ENCODE measurements around the gene CX3CL1. TPM values are rescaled to one million over a fixed set of nuclear protein-coding genes. Genes with fewer than 3 reads are reported as not detected.
A peak's percentile ranks its signal among the peaks of the same experiment; 100 is the strongest.

Gene CX3CL1
- total RNA-seq, 1 experiment from 2014 or later, result 0.15 TPM

GRCh38 chr16:57422026-57422944 is 50.0 kb downstream of the CX3CL1 start:
- H3K27ac ChIP-seq (ENCODE audit: low read depth, low read length), result no peak overlapping the region
- ChIA-PET CTCF (interaction anchor here (0.8 to 2.1 kb wide), 6 partner anchors 97 to 457 kb away, joined by 3 to 9 read pairs (median 6); no protein-coding TSS in a partner anchor), POLR2A (no interaction called here), RAD21 (ENCODE audit: low non-redundant PET in 1 of 2, low total read pairs in 2 of 2, uncharacterized antibody in 2 of 2, unreplicated experiment in 2 of 2) (interaction anchor here in 1 of 2 experiments (1.2 kb wide), 1 partner anchor 120 kb away, joined by 4 read pairs; no protein-coding TSS in a partner anchor)
- no peaks in the 10 kb centered on the region for H3K36me3 ChIP-seq (ENCODE audit: control insufficient read depth in 1 of 2, insufficient read depth in 2 of 2, low read length in 2 of 2)
- no peaks in the 10 kb centered on the region for H3K27me3 ChIP-seq (ENCODE audit: insufficient read depth, low read length)
- H3K4me3 ChIP-seq (replicated peaks in 1 of 2; ENCODE audit: low read depth in 1 of 2, low read length in 2 of 2), result no peak overlapping the region
- no peaks in the 10 kb centered on the region for H3K9me3 ChIP-seq (ENCODE audit: control insufficient read depth in 1 of 2, insufficient read depth in 1 of 2, low read depth in 1 of 2, low read length in 2 of 2)
- no peaks in the 10 kb centered on the region for H3K9me2 ChIP-seq (ENCODE audit: insufficient read depth)
- no peak overlapping the region for H2AFZ ChIP-seq (ENCODE audit: low read depth, low read length, poor library complexity, severe bottlenecking)
- no TSS peak for BruUV-seq (replicated peaks)
- DNase-seq (ENCODE audit: low read depth, low spot score) (no peak), ATAC-seq (peak; percentile 48)
- TF ChIP-seq ZFX (IDR thresholded peaks at IDR 0.05) (no peak), RAD21 (IDR thresholded peaks at IDR 0.05; ENCODE audit: low read depth) (peak; percentile 82)
- TF ChIP-seq, protein P1, sequence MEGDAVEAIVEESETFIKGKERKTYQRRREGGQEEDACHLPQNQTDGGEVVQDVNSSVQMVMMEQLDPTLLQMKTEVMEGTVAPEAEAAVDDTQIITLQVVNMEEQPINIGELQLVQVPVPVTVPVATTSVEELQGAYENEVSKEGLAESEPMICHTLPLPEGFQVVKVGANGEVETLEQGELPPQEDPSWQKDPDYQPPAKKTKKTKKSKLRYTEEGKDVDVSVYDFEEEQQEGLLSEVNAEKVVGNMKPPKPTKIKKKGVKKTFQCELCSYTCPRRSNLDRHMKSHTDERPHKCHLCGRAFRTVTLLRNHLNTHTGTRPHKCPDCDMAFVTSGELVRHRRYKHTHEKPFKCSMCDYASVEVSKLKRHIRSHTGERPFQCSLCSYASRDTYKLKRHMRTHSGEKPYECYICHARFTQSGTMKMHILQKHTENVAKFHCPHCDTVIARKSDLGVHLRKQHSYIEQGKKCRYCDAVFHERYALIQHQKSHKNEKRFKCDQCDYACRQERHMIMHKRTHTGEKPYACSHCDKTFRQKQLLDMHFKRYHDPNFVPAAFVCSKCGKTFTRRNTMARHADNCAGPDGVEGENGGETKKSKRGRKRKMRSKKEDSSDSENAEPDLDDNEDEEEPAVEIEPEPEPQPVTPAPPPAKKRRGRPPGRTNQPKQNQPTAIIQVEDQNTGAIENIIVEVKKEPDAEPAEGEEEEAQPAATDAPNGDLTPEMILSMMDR (IDR thresholded peaks at IDR 0.05 in 2 of 3, conservative IDR thresholded peaks at IDR 0.05 in 1 of 3; ENCODE audit: borderline replicate concordance in 1 of 3, insufficient read depth in 1 of 3, low read depth in 2 of 3, low read length in 2 of 3), result peak; percentile 65 to 75 (median 74)
- H4K20me1 ChIP-seq (ENCODE audit: insufficient read depth), result no peaks in the 10 kb centered on the region
- H3K79me2 ChIP-seq (ENCODE audit: insufficient read depth, low read length), result no peaks in the 10 kb centered on the region
- peaks cover 15 to 23% of the 10 kb centered on the region in 2 experiments; a peak in 3 of 4 replicates for H3K4me1 ChIP-seq (ENCODE audit: control insufficient read depth in 1 of 2, insufficient read depth in 2 of 2, low read length in 2 of 2)
- no peak overlapping the region for H3K4me2 ChIP-seq (ENCODE audit: low read length)
- intact Hi-C loops (cut with micrococcal nuclease), result loop anchor here (1.0 kb wide), 1 partner anchor 122 kb away; no protein-coding TSS in a partner anchor
- H3K9ac ChIP-seq (ENCODE audit: low read length), result no peak overlapping the region

- CTCF ChIA-PET, result interaction anchor here (1.1 to 2.1 kb wide), 3 partner anchors 97 to 121 kb away, joined by 3 to 9 read pairs (median 8); no protein-coding TSS in a partner anchor
- intact Hi-C loops (cut with micrococcal nuclease), result no loop called here
- ATAC-seq, result no peak
Measured at GRCh38 chr16:57423152-57423551, 50.9 kb downstream of the CX3CL1 start.

More at GRCh38 chr16:57423152-57423551, 50.9 kb downstream of the CX3CL1 start:
- Histone ChIP-seq H3K27ac (ENCODE audit: low read depth, low read length) (no peak overlapping the region), H3K9me3 (ENCODE audit: control insufficient read depth in 1 of 2, insufficient read depth in 1 of 2, low read depth in 1 of 2, low read length in 2 of 2) (no peaks in the 10 kb centered on the region), H3K9ac (ENCODE audit: low read length) (no peak overlapping the region), H3K4me1 (ENCODE audit: control insufficient read depth in 1 of 2, insufficient read depth in 2 of 2, low read length in 2 of 2) (peaks cover 9 to 14% of the 10 kb centered on the region in 2 experiments; a peak in 3 of 4 replicates), H4K20me1 (ENCODE audit: insufficient read depth) (no peaks in the 10 kb centered on the region), H2AFZ (ENCODE audit: low read depth, low read length, poor library complexity, severe bottlenecking) (no peak overlapping the region), H3K27me3 (ENCODE audit: insufficient read depth, low read length) (no peaks in the 10 kb centered on the region), H3K36me3 (ENCODE audit: control insufficient read depth in 1 of 2, insufficient read depth in 2 of 2, low read length in 2 of 2) (peaks cover under 1 to 2% of the 10 kb centered on the region in 2 experiments; a peak in 3 of 4 replicates), H3K4me3 (replicated peaks in 1 of 2; ENCODE audit: low read depth in 1 of 2, low read length in 2 of 2) (no peak overlapping the region), H3K79me2 (ENCODE audit: insufficient read depth, low read length) (no peaks in the 10 kb centered on the region), H3K4me2 (ENCODE audit: low read length) (no peak overlapping the region), H3K9me2 (ENCODE audit: insufficient read depth) (no peaks in the 10 kb centered on the region)
- no peak for TF ChIP-seq RAD21 (IDR thresholded peaks at IDR 0.05; ENCODE audit: low read depth)
- TF ChIP-seq POLR2AphosphoS5 (IDR thresholded peaks at IDR 0.05; ENCODE audit: low read depth, low read length), result no peak
- no peak for TF ChIP-seq YY1 (IDR thresholded peaks at IDR 0.05; ENCODE audit: extremely low read depth, insufficient replicate concordance, low read depth, low read length)
- no peak for TF ChIP-seq EZH2phosphoT487 (IDR thresholded peaks at IDR 0.05; ENCODE audit: borderline replicate concordance)
- TF ChIP-seq CBX3 (IDR thresholded peaks at IDR 0.05; ENCODE audit: low read depth), result no peak
- no peak for TF ChIP-seq REST (IDR thresholded peaks at IDR 0.05; ENCODE audit: low read depth)
- TF ChIP-seq, protein P2, sequence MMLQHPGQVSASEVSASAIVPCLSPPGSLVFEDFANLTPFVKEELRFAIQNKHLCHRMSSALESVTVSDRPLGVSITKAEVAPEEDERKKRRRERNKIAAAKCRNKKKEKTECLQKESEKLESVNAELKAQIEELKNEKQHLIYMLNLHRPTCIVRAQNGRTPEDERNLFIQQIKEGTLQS (IDR thresholded peaks at IDR 0.05), result no peak
- TF ChIP-seq ELF1 (IDR thresholded peaks at IDR 0.05; ENCODE audit: borderline replicate concordance, low read depth), result no peak
- TF ChIP-seq EGR1 (IDR thresholded peaks at IDR 0.05; ENCODE audit: low read depth), result no peak
- DNase-seq (ENCODE audit: low read depth, low spot score), result no peak
- POLR2A ChIA-PET, result no interaction called here
- no TSS peak for BruUV-seq (replicated peaks)
- RAD21 ChIA-PET (ENCODE audit: low non-redundant PET in 1 of 2, low total read pairs in 2 of 2, uncharacterized antibody in 2 of 2, unreplicated experiment in 2 of 2), result no interaction called here

All from HCT116 (cell line).